Glomerular visceral epithelial cell (primary cell): ENCODE results near the gene SHC4.
A peak's percentile ranks its signal among the peaks of the same experiment; 100 is the strongest.
"Not testable (repeated sequence)": the region's sequence is repeated elsewhere in the genome, so short reads cannot be mapped to it uniquely, and the experiment has no call there.

ENCODE experiments used
- DNase-seq: peaks from one replicate; pipeline ENCODE4 v3.0.0-alpha.2; 2016; ENCODE audit errors: extremely low spot score

The SHC4 gene

DNA sequence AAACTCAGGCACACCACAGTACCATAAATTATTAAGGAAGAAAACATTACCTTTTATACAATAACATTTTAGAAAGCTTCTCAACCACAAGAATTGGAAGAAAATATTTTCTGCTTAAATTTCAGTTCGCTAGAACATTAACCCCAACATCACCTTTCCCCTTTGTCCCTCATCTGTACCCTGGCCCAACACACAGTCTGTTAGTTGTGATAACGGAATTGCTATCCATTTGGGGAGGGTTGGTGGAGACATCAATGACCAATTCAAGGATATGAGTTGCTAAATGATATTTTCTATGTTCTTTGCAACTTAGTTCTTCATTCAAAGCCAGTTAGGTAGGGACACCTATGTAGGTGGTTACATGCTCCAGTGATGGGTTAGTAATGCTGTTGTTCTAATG lies 80.0 kb downstream of the SHC4 start:
- no peak for DNase-seq

GRCh38 chr15:48880070-48880634 lies 83.6 kb downstream of the SHC4 start:
- DNase-seq: no peak

- peak; percentile 94 for DNase-seq
Measured at GRCh38 chr15:48877630-48878595, 85.8 kb downstream of the SHC4 start, which contains the start of gene EID1. Gene EID1, plus strand, starts transcription at chr15:48878134. Its CDS starts 43 bp downstream, at chr15:48878177.

- DNase-seq: no peak
Measured at GRCh38 chr15:48876057-48876456, 87.7 kb downstream of the SHC4 start.

- no peak for DNase-seq
Measured at GRCh38 chr15:48875241-48875960, 88.3 kb downstream of the SHC4 start.

DNA sequence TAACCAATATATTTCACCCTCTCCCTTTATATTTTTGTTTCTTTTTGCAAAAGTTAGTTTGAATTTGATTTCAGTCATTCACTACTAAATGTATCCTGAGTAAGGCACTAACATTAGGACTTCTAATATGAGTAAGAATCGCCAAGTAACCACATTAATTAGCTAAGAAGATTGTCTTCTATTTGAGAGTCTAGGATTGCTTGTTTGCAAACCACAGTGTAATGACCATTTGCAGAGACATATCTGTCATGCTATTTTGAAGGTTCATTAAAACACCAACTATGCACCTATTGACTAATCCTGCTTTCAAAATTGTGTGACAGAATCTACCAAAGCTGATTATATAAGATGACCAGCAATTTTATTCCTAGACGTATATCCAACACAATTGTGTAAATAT lies 91.1 kb downstream of the SHC4 start:
- DNase-seq: no peak

DNA sequence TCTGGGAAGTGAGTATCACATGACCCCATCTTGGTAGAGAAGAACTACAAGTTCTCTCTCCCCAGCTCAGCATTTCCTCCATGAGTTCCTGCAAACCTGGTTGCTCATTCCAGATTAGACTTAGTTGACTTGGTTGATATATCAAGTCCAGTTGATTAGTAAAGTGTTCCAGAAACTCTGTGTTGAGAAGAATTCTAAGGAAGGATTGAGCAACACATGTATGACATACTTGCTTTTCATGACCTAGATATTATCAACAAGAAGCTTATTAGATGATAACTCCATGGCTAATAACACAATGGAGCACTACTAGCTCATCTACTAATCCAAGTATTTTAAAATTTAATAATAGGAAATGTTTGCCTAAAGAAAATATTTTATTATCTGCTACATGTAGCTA lies 92.2 kb downstream of the SHC4 start:
- no peak for DNase-seq

- DNase-seq: no peak
Measured at GRCh38 chr15:48869966-48870365, 93.8 kb downstream of the SHC4 start.

- no peak for DNase-seq
Measured at GRCh38 chr15:48868536-48868935, 95.2 kb downstream of the SHC4 start.

DNA sequence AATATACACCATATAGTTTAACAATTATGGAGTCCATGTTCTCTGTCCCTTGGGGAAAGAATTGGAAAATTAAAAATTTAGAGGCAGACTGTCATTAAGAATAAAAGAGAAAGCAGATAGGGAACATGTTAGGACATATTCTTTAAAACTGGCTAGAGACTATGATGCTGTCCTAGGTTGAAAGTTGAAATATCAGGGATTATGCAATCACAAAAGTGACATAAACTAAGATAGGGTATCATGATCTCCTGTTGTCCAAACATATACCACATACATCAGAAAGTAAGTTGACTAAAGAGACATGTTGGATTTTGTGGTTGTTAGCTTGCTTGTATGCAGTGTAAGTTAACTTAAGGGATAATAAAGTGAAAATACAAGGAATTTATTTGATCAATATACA lies 95.7 kb downstream of the SHC4 start:
- DNase-seq: no peak

DNA sequence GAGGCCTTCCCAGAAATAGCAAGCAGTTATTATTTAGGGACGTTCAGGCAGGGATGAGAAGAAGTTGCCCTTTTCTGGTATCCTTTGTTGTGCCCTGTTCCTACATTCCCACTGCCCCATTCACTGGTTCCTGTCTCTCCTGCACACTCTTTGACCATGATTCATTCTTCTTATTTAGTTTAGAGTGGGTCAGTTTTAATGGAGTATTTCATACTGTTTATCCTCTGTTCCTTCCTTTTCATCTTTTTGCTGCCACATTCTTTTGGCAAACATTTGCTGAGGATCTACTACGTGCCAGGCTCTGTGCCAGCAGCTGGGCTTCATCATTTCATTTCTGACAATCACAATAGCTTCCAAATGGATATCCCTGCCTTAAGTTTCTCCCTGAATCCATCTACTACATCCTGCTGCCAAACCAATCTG lies 97.6 kb downstream of the SHC4 start:
- DNase-seq: no peak

- no peak for DNase-seq
Measured at GRCh38 chr15:48865370-48866079, 98.2 kb downstream of the SHC4 start.

GRCh38 chr15:48862705-48863104 lies 101.0 kb downstream of the SHC4 start:
- DNase-seq: no peak

DNA sequence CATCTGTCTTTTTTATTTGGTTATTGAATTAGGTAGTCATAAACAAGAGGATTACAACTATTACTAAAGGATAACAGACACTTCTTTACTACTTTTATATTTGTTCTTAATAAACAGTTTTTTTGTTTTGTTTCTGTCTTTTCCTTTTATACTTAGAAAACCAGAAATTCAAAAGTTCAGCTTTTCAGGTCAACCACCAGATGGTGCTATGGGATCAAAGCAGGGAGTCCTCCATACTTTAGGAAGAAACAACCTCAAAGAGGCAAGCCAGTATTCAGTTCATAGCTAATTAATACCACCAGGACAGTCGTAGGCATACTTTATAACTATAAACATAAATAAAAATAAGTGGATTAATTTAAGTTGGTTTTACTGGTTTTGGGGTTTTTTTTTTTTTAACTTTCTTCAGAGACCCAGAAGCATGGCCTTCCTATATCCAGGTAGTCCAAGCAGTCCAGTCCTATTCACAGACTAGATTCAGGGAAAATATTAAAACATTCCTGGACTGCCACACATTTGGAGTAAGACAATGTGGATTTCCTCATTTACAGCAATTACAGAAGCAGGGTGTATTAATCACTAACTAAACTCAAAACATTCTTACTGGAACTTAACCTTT lies 101.8 kb downstream of the SHC4 start:
- DNase-seq: peak; percentile 62

DNA sequence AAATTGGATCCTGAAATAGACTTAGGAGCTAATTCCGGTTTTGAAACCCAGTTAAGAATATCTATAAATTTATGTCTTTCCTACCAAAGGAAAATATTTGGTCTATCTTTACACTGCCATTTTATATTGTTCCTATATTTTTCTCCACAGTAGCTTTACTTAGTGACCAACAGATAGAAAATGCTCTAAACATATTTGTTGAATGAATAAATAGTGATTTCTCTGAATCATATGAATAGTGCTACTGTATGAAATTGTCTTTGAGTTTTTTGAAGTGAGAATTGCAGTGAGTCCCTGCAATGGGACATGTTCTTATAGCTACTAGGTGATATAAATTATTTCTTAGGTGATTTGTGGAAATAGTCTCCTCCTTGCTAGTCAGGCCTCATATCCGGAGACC lies 104.3 kb downstream of the SHC4 start:
- DNase-seq: no peak

DNA sequence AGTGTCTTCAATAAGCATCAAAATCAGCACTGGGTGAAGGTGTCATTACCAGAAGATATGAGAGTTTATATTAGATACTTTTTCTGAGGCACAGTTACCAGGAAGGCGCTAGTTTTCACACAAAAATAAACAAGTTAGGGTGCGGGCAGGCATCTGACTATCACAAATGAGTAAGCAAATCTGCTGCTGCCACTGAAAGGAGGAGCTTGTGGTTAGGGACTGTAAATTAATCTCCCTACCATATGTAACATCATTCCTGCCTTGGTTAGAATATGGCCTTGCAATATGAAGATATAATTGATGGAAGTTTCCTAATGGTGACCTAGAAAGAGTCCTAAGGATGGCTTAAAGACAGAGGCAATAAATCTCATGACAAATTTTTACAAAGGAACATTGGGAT lies 105.3 kb downstream of the SHC4 start:
- no peak for DNase-seq

DNA sequence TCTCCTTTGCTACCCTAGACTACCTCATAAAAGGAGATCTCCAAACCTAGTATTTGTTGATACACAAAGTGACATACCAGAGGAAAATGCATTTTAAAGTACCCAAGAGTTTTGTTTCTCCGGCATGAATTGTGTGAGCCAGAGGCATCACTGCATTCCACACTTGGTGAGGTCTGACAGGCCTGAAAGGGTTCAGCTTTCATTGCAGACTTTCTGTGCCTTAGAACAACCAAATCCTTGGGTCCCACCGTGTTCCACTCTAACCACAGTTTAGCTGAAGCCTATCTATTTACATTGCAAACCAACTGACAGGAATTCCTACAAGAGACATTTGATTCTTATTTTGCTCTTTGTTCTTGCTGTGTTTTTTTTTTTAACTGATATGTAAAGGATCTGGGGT lies 106.8 kb downstream of the SHC4 start:
- DNase-seq: no peak

- DNase-seq: peak; percentile 51
Measured at GRCh38 chr15:48855501-48856440, 107.9 kb downstream of the SHC4 start.

DNA sequence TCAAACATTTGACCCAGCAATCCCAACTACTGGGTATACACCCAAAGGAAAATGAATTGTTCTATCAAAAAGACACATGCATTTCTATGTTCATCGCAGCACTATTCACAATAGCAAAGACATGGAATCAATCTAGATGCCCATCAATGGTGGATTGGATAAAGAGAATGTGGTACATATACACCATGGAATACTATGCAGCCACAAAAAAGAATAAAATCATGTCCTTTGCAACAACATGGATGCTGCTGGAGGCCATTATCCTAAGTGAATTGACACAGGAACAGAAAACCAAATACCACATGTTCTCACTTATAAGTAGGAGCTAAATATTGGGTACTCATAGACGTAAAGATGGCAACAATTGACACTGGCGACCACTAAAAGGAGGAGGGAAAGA lies 109.3 kb downstream of the SHC4 start:
- not testable (repeated sequence) for DNase-seq

DNA sequence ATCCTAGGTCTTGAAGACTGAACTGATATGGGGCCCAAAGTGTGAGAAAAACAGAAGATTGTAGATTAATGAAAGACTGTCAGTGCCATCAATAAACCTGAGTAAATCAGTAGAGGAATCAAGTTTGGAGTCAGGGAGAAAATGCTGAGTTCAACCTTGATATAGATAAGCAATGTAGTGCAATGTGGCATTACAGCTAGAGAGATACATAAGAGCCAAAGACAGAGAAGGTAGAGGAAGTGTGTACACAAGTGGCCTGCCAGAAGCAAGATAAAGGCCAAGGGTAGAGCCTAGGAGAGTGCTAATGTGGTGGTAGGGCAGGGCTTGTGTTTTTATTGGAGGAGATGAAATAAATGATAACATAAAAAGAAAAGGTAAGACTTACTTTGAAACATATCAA lies 111.8 kb downstream of the SHC4 start:
- no peak for DNase-seq
